Cerebellar nuclear complex (tissue), 1 donor: Measurements from ENCODE around the gene ALAD.

ENCODE experiments used
- DNase-seq, 2 experiments: peaks; one replicate each; lab custom pipeline; 2025; lab: John Stamatoyannopoulos, UW

ALAD gene

GRCh38 chr9:113349066-113349444 lies 52.0 kb downstream of the ALAD start:
- no peak for DNase-seq

DNA sequence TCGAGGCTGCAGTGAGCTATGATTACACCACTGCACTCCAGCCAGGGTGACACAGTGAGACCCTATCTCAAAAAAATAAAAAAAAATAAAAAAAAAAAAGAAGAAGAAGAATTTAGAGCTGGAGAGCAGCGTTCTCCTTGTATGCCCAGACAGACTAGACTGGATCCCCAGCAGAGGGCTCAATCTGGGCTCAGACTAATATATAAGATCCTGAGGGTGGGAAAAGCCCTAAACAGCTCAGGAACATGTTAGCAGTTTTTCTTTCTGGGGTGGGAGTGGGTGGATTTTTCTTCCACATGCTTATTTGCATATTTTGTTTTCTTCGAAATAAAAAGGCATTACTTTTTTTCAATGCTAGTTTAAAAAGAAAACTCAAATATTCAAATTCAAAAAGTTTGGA lies 52.6 kb downstream of the ALAD start:
- DNase-seq: no peak

DNA sequence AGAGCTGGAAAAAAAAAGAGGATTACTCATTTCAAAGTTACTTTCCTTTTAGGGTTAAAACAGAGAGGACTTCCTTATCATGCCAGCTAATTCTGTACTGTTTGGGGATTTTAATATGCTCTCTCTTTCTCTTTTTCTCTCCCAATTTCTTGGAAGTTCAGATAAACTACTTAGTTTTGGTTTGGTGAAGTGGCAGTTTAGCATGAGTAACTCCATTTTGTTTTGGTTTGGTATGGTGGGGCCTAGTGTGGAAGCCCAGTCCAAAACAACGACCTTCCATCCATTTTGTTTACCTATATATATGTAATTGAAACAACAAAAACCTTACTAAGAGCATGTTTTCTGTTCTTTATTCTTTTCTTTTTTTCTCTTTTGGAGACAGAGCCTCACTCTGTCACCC lies 55.4 kb downstream of the ALAD start:
- DNase-seq: no peak

GRCh38 chr9:113345190-113345589 lies 55.9 kb downstream of the ALAD start:
- DNase-seq: no peak

GRCh38 chr9:113343732-113344231 lies 57.3 kb downstream of the ALAD start:
- DNase-seq: no peak

DNA sequence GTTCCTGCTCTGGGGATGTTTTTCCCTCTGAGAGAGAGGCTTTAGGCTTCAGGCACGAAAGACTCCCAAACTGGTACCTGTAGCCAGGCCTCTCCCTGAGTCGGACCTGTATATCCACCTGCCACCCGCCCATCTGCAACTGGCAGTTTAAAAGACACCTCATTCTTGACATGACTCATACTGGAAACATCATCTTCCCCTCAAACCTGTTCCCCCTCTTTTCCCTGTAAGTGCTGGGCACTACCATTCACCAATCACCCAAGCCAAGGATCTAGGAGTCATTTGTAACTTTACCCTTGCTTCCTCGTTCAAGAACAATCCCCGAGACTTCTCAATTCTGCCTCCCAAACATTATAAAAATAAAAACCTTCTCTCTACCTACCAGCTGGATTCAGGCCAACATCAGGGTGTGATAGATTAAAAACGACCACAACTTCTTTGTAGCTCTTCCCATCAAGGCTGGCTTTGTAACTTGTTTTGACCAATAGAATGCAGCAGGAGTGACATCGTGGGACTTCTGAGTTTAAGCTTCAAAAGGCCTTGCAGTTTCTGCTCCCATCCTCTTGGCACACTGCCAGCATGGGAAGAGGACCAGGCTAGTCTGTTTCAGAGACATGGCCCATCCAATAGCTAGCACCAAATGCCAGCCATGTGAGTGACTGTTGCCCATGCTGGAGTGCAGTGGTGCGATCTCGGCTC lies 59.2 kb downstream of the ALAD start:
- no peak for DNase-seq

GRCh38 chr9:113340011-113340699 lies 60.9 kb downstream of the ALAD start, which contains the start of gene WDR31:
Gene WDR31 (minus strand): TSS chr9:113340275. CDS start chr9:113332022, 8,253 bp downstream.
- peak in 1 of 2 experiments; percentile 76 for DNase-seq

- no peak for DNase-seq
Measured at GRCh38 chr9:113337714-113338113, 63.4 kb downstream of the ALAD start.
